Measurements from ENCODE around the gene ZNF280C.

The ZNF280C gene

DNA sequence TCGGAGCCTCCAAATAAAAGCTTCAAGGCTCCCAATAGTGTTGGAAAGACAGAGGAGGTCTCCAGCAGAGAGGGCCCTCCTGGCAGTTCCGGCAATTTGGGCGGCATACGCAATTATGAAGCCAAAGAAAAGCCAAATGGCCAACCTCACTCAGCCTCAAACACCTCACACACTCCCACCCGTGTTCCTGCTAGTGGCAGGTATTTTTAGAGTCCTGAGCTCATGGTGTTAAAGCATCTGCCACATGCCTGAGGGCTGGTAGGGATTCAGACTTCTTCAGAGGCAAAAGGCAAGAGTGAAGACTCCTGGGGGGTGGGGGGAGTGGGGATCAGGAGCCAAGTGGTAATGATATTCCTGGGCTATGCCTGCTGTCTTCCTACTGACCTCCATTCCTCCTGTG, 89.5 kb downstream of the ZNF280C start:
- DNase-seq (ENCODE audit: insufficient read length, low spot score), result no peak
- FAIRE-seq, result no peak

DNA sequence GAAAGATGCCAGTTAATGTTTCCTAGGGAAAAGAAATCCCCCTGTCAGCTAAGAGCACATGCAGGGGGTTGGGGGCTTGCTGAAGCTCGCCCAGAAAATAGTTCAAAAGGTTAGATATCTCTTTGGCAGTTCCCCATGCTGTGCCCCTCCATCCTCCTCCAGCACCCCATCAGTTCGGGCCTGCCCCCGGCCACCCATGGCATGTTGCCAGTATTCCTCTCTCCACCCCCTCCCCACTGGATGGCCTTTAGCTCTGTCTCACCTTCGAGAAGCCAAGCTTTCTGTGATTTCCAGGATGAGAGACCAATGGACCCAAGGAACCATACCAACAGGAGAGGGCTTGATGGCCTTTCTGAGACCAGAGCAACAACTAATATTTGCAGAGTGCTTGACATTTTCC, 91.8 kb downstream of the ZNF280C start:
- FAIRE-seq (no peak), DNase-seq (ENCODE audit: insufficient read length, low spot score) (no peak)

DNA sequence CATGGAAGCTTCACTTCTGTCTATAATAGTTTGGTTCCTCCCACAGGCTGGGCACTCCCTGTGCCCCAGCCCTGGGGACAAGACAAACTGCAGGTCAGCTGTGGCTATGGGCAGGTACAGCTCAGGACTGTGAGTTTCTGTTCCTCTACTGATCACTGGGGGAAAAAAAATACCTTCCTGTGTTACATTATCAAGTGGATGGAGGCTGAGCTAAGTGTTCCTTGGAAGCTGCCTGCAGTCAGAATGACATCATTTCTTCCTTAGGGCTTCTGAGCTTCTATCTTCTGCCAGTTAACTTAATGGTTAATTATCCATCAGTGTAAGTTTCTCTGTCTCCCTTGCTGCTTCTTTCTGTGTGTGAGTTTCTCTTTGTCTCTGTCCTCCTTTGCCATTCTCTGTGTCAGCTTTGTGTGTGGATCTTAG, 92.3 kb downstream of the ZNF280C start:
- FAIRE-seq, result peak; percentile 98
- no peak for DNase-seq (ENCODE audit: insufficient read length, low spot score)

DNA sequence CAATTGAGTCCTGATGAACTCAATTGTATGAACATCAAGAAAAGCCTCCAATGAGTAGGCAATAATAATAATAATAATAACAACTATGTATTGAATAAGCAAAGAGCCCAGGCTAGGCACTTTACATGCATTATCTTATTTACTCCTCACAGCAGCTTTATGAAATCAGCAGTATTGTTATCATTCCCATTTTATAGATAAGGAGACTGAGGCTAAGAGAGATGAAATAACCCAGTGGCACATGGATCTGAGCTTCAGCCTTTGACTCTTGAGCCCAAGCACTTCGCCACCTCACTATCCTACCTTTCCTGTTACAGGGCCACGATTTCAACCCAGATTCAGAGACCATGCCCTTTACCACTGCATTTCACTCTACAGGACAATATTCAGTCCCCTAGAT, 93.8 kb downstream of the ZNF280C start:
- DNase-seq (ENCODE audit: insufficient read length, low spot score) (no peak), FAIRE-seq (no peak)

DNA sequence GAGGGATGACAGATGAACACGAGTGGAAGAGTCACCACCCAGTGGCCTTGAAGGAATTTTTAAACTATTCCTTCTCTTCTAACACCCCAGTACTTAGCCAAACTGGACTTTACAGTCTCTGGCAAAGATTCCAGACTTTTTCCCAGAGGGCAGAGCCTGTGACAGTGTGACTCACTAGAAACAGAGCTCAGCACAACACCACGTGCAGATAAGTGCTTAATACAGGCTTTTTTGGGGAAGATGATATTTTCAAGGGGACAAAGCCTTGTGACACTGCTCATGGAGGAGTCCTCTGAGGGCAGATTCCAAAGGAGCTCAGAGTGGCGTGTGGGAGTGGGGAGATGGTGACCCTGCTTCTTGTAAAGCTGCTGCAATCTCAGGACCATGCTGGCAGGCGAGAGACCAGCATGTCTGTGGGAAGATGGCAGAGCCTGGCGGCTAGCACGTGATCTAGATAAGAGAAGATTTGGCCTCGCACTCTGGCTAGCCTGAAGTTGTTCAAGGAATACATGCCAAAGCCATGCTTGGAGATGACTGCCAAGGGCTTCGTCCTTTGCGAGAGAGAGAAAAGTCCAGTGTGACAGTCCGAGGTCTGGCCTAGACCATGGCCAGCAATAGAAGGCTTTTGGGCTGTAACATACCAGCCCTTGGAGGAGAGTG, 94.5 kb downstream of the ZNF280C start:
- FAIRE-seq, result peak; percentile 49
- DNase-seq (ENCODE audit: insufficient read length, low spot score), result no peak

DNA sequence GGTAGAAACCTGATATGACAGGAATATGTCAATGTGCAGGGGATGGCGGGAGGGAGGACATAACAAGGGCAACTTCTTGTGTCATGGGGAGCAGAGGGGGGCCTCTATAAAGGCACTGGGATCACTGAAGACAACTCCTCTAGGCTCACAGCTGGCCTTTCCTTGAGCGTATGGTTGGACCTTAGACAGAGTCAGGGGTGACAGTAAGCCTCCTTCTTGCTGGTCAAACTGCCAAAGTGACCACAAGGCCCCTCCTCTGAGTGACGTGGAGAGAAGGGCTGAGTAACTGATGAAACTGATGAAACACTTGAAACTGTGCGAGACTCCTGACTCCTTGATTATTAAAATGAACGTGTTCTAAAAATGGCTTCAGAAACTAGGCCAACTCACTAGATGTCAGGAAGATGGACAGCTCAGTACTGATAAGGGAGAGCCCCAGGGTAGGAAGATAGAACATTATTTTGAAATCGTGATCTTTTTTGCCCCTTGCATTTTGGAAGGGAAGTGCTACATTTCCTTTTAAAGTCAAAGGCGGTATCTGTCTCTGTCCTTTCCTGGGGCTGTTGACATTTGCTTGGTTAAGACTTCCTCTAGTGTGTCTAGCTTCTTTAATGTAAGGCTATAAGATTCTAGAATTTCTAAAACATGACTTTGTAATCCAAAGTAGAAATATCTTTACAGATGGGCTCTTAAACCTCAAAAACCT, 95.4 kb downstream of the ZNF280C start:
- DNase-seq (ENCODE audit: insufficient read length, low spot score) (no peak), FAIRE-seq (peak; percentile 100)

DNA sequence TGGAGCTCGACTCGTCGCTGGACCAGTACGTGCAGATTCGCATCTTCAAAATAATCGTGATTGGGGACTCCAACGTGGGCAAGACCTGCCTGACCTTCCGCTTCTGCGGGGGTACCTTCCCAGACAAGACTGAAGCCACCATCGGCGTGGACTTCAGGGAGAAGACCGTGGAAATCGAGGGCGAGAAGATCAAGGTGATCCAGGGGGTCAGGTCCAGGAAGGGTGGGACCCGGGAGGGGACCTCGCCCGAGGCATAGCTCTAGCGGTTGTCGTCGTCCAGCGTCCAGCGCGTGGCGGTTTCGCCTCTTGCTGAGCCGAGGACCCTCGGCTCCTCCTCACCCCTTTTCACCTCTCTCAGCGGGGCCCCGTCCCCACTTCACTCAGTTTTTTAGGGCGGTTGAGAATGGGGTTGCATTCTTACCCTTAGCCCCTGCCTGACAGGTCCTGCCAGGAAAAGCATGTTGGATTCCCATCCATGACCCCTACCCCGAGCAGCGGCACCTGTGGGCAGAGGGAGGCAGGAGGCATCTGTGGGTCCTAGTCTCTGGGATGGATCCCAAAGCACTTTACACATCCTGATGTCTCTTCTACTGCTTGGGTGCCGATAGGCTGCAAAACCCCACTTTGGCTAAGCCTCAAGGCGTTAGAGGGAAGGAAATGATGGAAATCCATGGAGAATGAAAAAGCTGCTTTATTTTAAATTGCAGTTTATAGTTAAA, 96.4 kb downstream of the ZNF280C start:
- DNase-seq (ENCODE audit: insufficient read length, low spot score) (no peak), FAIRE-seq (peak; percentile 52)

DNA sequence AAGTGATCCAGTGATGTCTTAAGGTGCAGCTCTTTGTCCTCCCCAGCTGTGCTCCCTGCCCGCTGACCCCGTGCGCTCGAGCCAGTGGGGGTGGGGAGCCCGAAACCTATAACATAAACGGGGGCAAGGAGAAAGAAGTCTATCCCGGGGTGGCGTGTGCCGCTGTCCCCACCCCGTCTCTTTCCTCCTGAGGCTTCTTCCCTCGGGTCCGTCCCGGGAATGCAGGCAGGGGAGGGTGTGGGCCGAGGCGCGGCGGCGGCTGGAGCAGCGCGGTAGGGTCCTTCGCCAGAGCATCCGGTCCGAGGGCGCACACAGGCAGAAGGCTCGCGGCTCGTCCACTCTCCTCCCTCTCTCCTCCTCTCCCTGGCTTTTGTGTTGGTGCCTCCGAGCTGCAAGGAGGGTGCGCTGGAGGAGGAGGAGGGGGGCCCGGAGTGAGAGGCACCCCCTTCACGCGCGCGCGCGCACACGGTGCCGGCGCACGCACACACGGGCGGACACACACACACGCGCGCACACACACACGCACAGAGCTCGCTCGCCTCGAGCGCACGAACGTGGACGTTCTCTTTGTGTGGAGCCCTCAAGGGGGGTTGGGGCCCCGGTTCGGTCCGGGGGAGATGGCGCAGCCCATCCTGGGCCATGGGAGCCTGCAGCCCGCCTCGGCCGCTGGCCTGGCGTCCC, 97.1 kb downstream of the ZNF280C start, which contains the start of gene RAB33A:
Gene RAB33A (plus strand): TSS at position 517 of the 681 bp plus-strand sequence. CDS start 101 bp downstream, at position 618.
- FAIRE-seq (peak; percentile 85), DNase-seq (ENCODE audit: insufficient read length, low spot score) (no peak)

DNA sequence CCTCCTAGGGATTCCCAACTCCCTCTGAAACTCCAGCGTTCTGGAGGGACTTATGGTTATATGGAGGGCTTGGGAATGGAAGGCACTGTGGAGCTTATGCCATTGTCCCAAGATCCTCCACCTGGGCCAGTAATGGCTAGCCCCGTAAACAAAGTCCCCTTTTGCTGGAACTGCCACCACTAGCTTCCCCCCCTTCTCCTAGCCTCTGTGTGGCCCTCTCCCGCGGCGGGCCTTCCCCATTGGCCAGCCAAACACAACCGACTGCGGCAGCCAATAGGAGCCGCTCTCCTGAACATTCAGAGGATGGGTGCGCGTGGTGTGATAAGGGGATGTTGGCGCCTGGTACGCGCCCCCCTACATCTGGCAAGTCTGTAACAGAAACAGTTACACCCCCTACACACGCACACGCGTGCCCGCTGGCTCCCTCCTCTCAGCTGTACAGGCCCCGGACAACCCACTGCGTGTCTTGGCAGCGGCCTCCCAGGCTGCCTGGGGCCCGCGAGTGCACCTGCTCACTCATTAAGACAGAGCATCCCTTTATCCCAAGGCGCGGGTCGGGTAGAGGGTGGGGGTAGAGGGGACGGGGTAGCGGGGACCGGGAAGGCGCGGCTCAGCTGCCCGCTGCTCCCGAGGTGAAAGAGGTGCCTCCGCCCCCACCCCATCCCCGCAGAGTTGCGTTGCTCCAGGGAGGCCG, 97.8 kb downstream of the ZNF280C start:
- no peak for DNase-seq (ENCODE audit: insufficient read length, low spot score)
- FAIRE-seq, result no peak

DNA sequence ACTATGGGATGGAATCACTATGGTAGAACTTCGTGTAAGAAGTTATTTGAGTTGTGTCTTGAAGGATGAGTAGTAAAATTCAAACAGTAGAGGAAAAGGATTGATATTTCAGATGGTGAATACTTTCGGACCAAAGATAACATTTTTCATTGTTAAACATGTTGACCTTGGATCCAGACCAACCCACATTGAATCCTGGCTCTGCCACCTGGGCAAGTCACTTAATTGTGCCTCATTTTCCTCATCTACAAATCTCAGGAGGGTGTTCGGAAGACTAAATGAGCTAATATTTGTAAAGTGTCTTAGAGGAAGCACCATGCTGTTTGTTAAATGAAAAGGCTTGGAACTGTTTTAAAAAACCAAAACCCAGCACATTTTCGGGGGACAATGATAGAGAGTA, 101.7 kb downstream of the ZNF280C start:
- FAIRE-seq, result peak; percentile 86
- no peak for DNase-seq (ENCODE audit: insufficient read length, low spot score)

DNA sequence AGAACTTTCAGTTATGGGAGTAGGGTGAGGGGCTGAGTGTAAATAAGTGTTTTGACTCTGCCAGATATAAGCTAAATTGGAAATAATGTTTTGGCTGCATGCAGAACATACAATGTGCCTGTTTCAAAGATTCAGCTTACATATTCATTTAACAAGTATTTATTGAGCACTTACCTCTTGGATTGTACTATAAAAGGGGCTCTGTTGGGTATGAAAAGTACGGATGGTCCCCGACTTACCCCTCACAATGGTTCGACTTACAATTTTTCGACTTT, 102.3 kb downstream of the ZNF280C start:
- DNase-seq (ENCODE audit: insufficient read length, low spot score) (no peak), FAIRE-seq (peak; percentile 8)

DNA sequence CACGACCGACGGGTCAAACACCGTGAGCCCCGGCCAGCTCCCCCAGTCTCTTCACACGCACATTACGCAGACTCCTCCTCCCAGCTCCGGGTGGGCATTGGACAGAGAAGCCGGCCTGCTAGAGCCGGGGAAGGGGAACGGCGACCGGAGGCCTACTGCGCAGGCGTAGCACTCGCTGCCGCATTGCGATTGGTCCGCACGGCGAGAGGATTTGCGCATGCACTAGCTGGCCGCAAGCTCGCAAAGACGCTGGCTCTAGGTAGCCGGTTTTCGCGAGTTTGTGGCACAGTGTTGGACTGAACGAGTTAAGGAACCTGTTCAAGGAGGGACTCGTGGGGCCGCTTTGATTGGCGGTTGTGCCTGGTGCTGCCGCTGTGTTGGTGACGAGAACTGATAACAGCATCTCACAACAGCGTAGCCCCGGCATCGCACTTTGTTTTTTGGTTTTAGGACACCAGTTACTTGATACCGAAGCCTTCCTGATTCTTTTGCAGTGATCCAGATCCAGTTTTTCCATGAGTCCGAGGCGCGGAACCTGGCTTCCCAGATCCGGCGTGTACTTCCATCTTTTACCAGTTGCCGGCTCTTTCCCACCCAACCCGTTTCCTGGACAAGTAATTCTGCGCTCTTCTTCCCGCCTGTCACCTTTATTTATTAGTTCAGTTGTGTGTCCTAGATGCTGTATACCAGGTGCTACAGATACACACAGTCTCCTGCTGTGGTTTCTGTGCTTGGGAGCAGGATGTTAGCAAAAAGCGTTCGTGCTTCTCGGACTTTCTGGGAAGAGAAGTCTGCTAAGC, 102.8 kb downstream of the ZNF280C start, which contains the start of gene AIFM1:
Gene AIFM1 (minus strand): TSS at position 139 of the 800 bp plus-strand sequence. CDS start 185 bp downstream, outside the sequence.
- FAIRE-seq (peak; percentile 96), DNase-seq (ENCODE audit: insufficient read length, low spot score) (peak; percentile 55)

DNA sequence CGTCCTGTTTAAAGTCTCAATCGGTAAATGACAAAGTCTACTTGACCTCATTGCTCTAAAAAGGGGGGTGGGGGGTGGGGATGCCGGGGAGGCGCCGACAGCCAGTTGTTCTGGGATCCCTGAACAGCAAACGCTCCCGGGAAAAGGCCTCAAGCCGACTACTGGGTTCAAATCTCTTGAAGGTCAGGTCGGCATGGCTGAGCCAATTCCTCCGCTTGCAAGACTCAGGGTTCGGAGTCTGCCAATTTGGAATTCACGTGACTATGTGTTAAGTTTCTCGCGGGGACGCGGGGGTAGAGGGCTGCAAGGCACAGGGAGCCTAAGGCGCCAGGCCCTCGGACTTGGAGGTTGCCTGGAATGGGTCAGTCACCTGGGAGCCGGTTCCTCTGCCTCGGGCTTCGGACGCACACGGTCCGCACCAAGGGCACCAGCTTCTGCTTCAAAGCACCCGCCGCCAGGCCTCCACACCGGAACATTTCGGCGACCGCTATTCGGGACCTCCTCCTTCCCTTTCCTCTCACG, 103.5 kb downstream of the ZNF280C start:
- FAIRE-seq, result peak; percentile 51
- DNase-seq (ENCODE audit: insufficient read length, low spot score), result no peak

DNA sequence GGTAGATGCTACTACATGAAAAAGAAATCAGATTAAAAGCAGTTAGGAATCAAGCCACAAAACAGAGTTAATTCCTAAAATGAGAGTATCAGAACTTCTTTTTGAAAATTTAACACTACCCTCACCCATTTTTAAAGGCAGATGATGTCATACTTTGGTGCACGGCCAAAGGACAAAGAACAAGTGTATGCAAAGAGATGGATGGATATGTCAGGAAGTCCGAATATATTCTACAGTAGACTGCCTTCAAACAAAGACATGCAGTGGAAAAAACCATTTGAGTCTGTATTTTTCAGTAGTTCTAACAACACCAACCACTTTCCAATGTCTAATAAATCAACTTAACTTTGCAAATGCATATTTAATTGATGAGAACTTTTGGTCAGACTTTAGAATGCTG, 105.3 kb downstream of the ZNF280C start:
- FAIRE-seq, result no peak
- DNase-seq (ENCODE audit: insufficient read length, low spot score), result no peak

DNA sequence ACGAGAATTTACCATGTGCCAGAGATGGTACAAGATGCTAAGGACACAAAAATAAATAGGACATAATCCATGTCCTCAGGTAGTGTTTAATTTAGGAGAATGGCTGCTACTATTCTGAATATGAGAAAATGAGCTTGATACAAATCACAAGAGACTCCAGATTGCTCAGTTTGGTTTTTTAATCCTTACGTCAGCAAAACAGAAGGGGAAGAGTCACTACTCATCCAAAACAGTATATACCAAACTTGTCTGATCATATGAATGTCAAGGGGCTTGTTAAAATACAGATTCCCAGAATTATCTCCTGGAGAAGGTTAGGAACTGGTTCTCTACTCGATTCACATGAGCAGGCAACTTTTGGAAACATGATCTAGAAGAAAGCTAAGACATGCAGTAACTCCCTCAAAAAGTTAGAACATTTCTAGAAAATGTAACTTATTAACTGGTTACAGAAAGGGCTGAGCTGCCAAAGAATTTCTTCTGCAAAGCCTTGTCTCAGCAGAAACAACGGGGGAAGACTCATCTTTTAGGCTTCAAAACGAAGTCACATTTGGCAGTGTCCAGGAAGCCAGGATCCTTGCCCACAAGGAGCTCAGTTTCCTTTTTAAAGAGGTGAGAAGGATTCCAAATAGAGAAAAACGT, 106.5 kb downstream of the ZNF280C start:
- FAIRE-seq (peak; percentile 45), DNase-seq (ENCODE audit: insufficient read length, low spot score) (no peak)

DNA sequence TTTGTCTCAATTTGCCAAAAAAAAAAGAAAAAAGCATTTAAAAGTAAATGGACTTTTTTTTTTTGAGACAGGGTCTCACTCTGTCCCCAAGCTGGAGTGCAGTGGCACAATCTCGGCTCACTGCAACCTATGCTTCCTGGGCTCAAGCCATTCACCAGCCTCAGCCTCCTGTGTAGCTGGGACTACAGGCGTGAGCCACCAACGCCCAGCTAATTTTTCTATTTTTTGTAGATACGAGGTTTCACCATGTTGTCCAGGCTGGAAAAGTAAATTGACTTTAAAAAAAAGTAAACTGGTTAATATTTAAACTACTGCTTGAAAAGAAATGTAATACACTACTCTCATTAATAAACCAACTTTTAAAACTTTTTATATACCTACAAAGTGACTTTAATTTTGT, 108.9 kb downstream of the ZNF280C start:
- DNase-seq (ENCODE audit: insufficient read length, low spot score), result no peak
- FAIRE-seq, result no peak

DNA sequence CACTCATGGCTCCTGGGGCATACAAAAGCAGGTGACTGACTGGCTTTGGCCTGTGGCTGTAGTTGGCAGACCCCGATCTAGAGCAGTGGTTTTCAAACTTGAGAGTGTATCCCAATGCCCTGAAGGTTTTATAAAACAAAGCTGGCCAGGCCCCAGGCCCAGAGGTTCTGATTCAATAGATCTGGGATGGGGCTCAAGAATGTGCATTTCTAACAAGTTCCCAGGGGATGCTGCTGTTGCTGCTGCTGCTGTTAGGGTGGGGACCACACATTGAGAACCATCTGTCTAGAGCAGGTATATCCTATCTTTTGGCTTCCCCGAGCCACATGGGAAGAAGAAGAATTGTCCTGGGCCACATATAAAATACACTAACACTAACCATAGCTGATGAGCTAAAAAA, 110.4 kb downstream of the ZNF280C start:
- FAIRE-seq, result no peak

DNA sequence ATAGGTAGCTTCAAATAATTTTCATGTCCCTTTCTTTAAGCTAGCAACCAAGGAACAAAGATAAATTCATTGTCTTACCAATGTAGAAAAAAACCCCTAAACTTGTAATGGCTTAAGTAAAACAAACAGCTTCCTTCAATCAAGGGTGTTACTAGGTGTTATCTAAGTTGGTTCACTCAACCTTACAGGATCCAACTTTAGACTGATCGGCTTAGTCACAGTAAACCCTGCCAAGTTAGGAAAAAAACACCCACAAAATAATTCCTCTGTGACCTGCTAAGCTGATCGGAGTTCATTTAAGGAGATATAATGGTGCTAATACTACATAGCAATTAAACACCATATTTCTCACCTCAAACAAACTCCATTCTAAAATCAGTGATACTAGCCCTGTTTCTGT, 113.1 kb downstream of the ZNF280C start:
- FAIRE-seq (no peak), DNase-seq (ENCODE audit: insufficient read length, low spot score) (no peak)

More for the DNA sequence above, 110.4 kb downstream of the ZNF280C start:
- no peak for DNase-seq (ENCODE audit: insufficient read length, low spot score)
